NCI-H774 (cell line): Measurements from ENCODE around the gene CNKSR3.

Source experiments
- DNase-seq: peaks from one replicate; lab custom pipeline; 2025; lab: John Stamatoyannopoulos, UW

The CNKSR3 gene

GRCh38 chr6:154414021-154414813 lies 96.3 kb downstream of the CNKSR3 start:
- DNase-seq, result no peak

- DNase-seq, result no peak
Measured at GRCh38 chr6:154412106-154412820, 98.2 kb downstream of the CNKSR3 start.

- no peak for DNase-seq
Measured at GRCh38 chr6:154411076-154411475, 99.4 kb downstream of the CNKSR3 start.

- no peak for DNase-seq
Measured at GRCh38 chr6:154410619-154411072, 99.8 kb downstream of the CNKSR3 start.

GRCh38 chr6:154408891-154409500 lies 101.5 kb downstream of the CNKSR3 start:
- DNase-seq, result no peak

- no peak for DNase-seq
Measured at GRCh38 chr6:154407440-154407839, 103.0 kb downstream of the CNKSR3 start.

GRCh38 chr6:154406869-154407268 lies 103.6 kb downstream of the CNKSR3 start:
- DNase-seq, result no peak

GRCh38 chr6:154406301-154406700 lies 104.2 kb downstream of the CNKSR3 start:
- DNase-seq, result no peak

GRCh38 chr6:154404791-154405400 lies 105.6 kb downstream of the CNKSR3 start:
- no peak for DNase-seq

GRCh38 chr6:154403788-154404187 lies 106.7 kb downstream of the CNKSR3 start:
- no peak for DNase-seq

GRCh38 chr6:154402081-154402780 lies 108.3 kb downstream of the CNKSR3 start:
- DNase-seq, result no peak

GRCh38 chr6:154399097-154399496 lies 111.4 kb downstream of the CNKSR3 start:
- no peak for DNase-seq

- no peak for DNase-seq
Measured at GRCh38 chr6:154397491-154398195, 112.8 kb downstream of the CNKSR3 start.

GRCh38 chr6:154395878-154396277 lies 114.6 kb downstream of the CNKSR3 start:
- DNase-seq, result no peak

GRCh38 chr6:154395316-154395715 lies 115.2 kb downstream of the CNKSR3 start:
- no peak for DNase-seq

GRCh38 chr6:154394571-154394970 lies 115.9 kb downstream of the CNKSR3 start:
- DNase-seq, result no peak

GRCh38 chr6:154390034-154390433 lies 120.5 kb downstream of the CNKSR3 start:
- no peak for DNase-seq

- DNase-seq, result no peak
Measured at GRCh38 chr6:154388803-154389202, 121.7 kb downstream of the CNKSR3 start.

GRCh38 chr6:154386848-154387717 lies 123.4 kb downstream of the CNKSR3 start:
- no peak for DNase-seq

- DNase-seq, result no peak
Measured at GRCh38 chr6:154384191-154384590, 126.3 kb downstream of the CNKSR3 start.
